GM19035 (cell line): ENCODE measurements around the gene ATCAY.
"Not testable (repeated sequence)": the region's sequence is repeated elsewhere in the genome, so short reads cannot be mapped to it uniquely, and the experiment has no call there.

Experiments used
- ATAC-seq: cut with Tn5 transposase; IDR thresholded peaks from one replicate; pipeline ENCODE4 v1.9.1; 2021; ENCODE audit not compliant: unreplicated experiment

The ATCAY gene

GRCh38 chr19:3899531-3900294 lies 19.2 kb downstream of the ATCAY start:
- ATAC-seq, result no peak

GRCh38 chr19:3902317-3902973 lies 22.0 kb downstream of the ATCAY start:
- ATAC-seq, result no peak

- ATAC-seq, result no peak
Measured at GRCh38 chr19:3904233-3904632, 23.7 kb downstream of the ATCAY start.

- ATAC-seq, result no peak
Measured at GRCh38 chr19:3907626-3908265, 27.3 kb downstream of the ATCAY start.

- no peak for ATAC-seq
Measured at GRCh38 chr19:3908266-3909054, 28.0 kb downstream of the ATCAY start.

GRCh38 chr19:3910105-3910504 lies 29.6 kb downstream of the ATCAY start:
- no peak for ATAC-seq

- ATAC-seq, result no peak
Measured at GRCh38 chr19:3914199-3914598, 33.7 kb downstream of the ATCAY start.

GRCh38 chr19:3916033-3916432 lies 35.5 kb downstream of the ATCAY start:
- no peak for ATAC-seq

GRCh38 chr19:3919793-3920192 lies 39.3 kb downstream of the ATCAY start:
- no peak for ATAC-seq

- no peak for ATAC-seq
Measured at GRCh38 chr19:3923096-3923758, 42.7 kb downstream of the ATCAY start.

GRCh38 chr19:3923912-3924311 lies 43.4 kb downstream of the ATCAY start:
- ATAC-seq, result no peak

- no peak for ATAC-seq
Measured at GRCh38 chr19:3931041-3931440, 50.6 kb downstream of the ATCAY start.

GRCh38 chr19:3932931-3933810 lies 52.7 kb downstream of the ATCAY start, which contains the start of gene NMRK2:
NMRK2 (plus strand) TSS chr19:3933069; CDS start chr19:3933672, 603 bp downstream.
- no peak for ATAC-seq

GRCh38 chr19:3936506-3937442 lies 56.3 kb downstream of the ATCAY start:
- ATAC-seq, result no peak

- ATAC-seq, result not testable (repeated sequence)
Measured at GRCh38 chr19:3938300-3938950, 57.9 kb downstream of the ATCAY start.

- no peak for ATAC-seq
Measured at GRCh38 chr19:3942790-3943409, 62.4 kb downstream of the ATCAY start.

- ATAC-seq, result no peak
Measured at GRCh38 chr19:3944018-3944721, 63.7 kb downstream of the ATCAY start.
